ENCODE measurements around the gene DCST1. TPM values are rescaled to one million over a fixed set of nuclear protein-coding genes. Genes with fewer than 3 reads are reported as not detected.

Gene DCST1
- total RNA-seq, 6 experiments from 2014 or later = not detected

- Mint-ChIP-seq H3K27me3 (ENCODE audit: insufficient read depth) (peaks cover 34% of the 10 kb centered on the region), H3K4me3 (no peak overlapping the region), H3K4me1 (ENCODE audit: low read depth) (peaks cover 17% of the 10 kb centered on the region), H3K9me3 (no peaks in the 10 kb centered on the region), H3K36me3 (ENCODE audit: low read depth) (no peaks in the 10 kb centered on the region), H3K27ac (no peak overlapping the region)
- TF ChIP-seq, protein P1, sequence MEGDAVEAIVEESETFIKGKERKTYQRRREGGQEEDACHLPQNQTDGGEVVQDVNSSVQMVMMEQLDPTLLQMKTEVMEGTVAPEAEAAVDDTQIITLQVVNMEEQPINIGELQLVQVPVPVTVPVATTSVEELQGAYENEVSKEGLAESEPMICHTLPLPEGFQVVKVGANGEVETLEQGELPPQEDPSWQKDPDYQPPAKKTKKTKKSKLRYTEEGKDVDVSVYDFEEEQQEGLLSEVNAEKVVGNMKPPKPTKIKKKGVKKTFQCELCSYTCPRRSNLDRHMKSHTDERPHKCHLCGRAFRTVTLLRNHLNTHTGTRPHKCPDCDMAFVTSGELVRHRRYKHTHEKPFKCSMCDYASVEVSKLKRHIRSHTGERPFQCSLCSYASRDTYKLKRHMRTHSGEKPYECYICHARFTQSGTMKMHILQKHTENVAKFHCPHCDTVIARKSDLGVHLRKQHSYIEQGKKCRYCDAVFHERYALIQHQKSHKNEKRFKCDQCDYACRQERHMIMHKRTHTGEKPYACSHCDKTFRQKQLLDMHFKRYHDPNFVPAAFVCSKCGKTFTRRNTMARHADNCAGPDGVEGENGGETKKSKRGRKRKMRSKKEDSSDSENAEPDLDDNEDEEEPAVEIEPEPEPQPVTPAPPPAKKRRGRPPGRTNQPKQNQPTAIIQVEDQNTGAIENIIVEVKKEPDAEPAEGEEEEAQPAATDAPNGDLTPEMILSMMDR (IDR thresholded peaks at IDR 0.05) = no peak
- DNase-seq = no peak
These were observed 43.7 kb downstream of the DCST1 start for GRCh38 chr1:155077346-155077745.

- Mint-ChIP-seq H3K27me3 (ENCODE audit: insufficient read depth) (peaks cover 40% of the 10 kb centered on the region), H3K9me3 (no peaks in the 10 kb centered on the region), H3K4me3 (no peak overlapping the region), H3K36me3 (ENCODE audit: low read depth) (no peaks in the 10 kb centered on the region), H3K27ac (no peak overlapping the region), H3K4me1 (ENCODE audit: low read depth) (peaks cover 17% of the 10 kb centered on the region)
- TF ChIP-seq, protein P1 (IDR thresholded peaks at IDR 0.05) = no peak
- no peak for DNase-seq
These were observed 44.3 kb downstream of the DCST1 start for GRCh38 chr1:155077758-155078445.

- no peak within 1 kb of the TSS; the same call in 1 of the 2 replicates for H3K27ac Mint-ChIP-seq
- H3K27me3 Mint-ChIP-seq (ENCODE audit: insufficient read depth) = peaks cover 47% of the 10 kb centered on the region
These were observed 45.0 kb downstream of the DCST1 start, which contains the start of gene EFNA3 for GRCh38 chr1:155078469-155079209. TSS of gene EFNA3 (plus strand) at chr1:155078837. CDS start at chr1:155078942, 105 bp downstream.

DNA sequence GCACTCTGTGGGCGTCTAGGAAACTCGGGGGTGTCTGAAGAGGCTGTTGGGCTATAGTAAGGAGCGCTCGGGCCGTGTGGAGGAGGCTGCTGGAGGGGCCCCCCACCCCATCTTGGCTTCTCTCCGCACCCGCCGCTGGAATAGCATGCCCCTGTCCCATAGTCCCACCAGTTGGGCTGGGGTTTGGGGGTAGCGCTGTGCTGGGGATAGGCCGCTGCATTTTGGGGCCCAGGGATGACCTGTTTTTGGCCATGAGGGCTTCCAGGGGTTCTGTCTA is 45.5 kb downstream of the DCST1 start:
- Mint-ChIP-seq H3K4me3 (peak overlapping the region; percentile 71), H3K27ac (no peak overlapping the region), H3K27me3 (ENCODE audit: insufficient read depth) (peaks cover 52% of the 10 kb centered on the region), H3K9me3 (no peaks in the 10 kb centered on the region), H3K36me3 (ENCODE audit: low read depth) (no peaks in the 10 kb centered on the region), H3K4me1 (ENCODE audit: low read depth) (peaks cover 19% of the 10 kb centered on the region)
- TF ChIP-seq, protein P1 (IDR thresholded peaks at IDR 0.05) = no peak
- DNase-seq = no peak

More at GRCh38 chr1:155078469-155079209, 45.0 kb downstream of the DCST1 start, which contains the start of gene EFNA3:
- Mint-ChIP-seq H3K4me3 (peak within 1 kb of the TSS; percentile 71), H3K36me3 (ENCODE audit: low read depth) (no peaks in the 10 kb centered on the region), H3K9me3 (no peaks in the 10 kb centered on the region), H3K4me1 (ENCODE audit: low read depth) (peaks cover 17% of the 10 kb centered on the region)
- no peak for DNase-seq
- TF ChIP-seq, protein P1 (IDR thresholded peaks at IDR 0.05) = no peak

DNA sequence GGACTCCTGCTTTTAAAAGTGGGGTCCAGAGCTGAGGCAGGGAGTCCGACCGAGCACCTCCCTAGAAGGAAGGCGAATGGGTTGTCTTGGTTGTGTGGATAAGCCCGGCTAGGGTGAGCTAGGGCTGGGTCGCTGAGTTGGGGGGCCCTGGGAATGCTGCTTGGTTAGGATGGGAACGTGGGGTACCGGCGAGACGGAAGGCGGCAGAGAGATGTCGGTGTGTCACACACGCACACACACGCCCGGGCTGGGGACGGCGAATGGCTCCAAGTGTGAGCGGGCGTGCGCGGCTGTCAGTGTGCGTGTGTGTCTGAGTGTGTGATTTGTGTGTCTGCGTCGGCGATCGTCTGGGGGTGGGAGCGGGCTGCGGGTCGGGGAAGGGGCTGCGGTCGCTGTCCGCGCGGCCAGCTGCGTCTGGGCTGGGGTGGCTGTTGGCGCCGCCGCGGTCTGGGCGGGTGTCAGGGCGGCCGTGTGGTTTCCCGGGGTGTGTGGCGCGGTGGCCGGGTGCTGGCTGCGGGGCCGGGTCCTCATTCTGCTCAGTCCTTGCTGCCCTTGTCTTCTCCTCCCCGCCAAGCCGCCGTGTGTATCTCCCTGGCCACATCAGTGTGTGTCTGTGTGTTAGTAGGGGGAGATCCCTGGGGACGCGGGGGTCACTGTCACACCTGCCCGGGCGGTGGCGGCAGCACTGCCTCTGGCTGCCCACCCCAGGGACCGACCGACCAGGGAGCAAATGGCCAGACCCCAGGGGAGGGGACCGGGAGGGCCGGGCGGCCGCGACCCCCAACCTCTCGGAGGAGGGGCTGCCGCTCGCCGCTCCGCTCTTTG is 46.1 kb downstream of the DCST1 start:
- peaks cover 47% of the 10 kb centered on the region for H3K27me3 Mint-ChIP-seq (ENCODE audit: insufficient read depth)
- peaks cover 24% of the 10 kb centered on the region for H3K4me1 Mint-ChIP-seq (ENCODE audit: low read depth)
- H3K36me3 Mint-ChIP-seq (ENCODE audit: low read depth) = no peaks in the 10 kb centered on the region
- H3K27ac Mint-ChIP-seq = no peak overlapping the region; the same call in 1 of the 2 replicates
- TF ChIP-seq, protein P1 (IDR thresholded peaks at IDR 0.05) = no peak
- no peaks in the 10 kb centered on the region for H3K9me3 Mint-ChIP-seq
- DNase-seq = no peak
- H3K4me3 Mint-ChIP-seq = peak overlapping the region; percentile 71

Measured in HFFc6 (cell line).